Loucy (cell line): ENCODE measurements around the gene PRSS56.

ENCODE experiments used
- H2AFZ ChIP-seq: fragments of 200-600 bp; sonication (generic); 2 replicates; pipeline ENCODE4 v1.6.0; 2016; ENCODE audit warnings: antibody characterized with exemption, mild to moderate bottlenecking, low read length, moderate library complexity
- H3F3A ChIP-seq: fragments of 200-600 bp; 2 replicates; pipeline ENCODE4 v1.6.0; 2016; ENCODE audit warnings: antibody characterized with exemption, low read depth, mild to moderate bottlenecking
- H3K27me3 ChIP-seq: fragments of 200-600 bp; sonication (generic); 2 replicates; pipeline ENCODE4 v1.6.1; 2014; ENCODE audit warnings: low read length, mild to moderate bottlenecking; ENCODE audit not compliant: insufficient read depth, poor library complexity, severe bottlenecking
- H3K36me3 ChIP-seq: fragments of 200-600 bp; sonication (generic); 2 replicates; pipeline ENCODE4 v1.6.1; 2016; ENCODE audit warnings: low read length; ENCODE audit not compliant: insufficient read depth
- H3K4me1 ChIP-seq: fragments of 200-600 bp; sonication (generic); 2 replicates; pipeline ENCODE4 v1.5.1; 2014; ENCODE audit warnings: low read length, mild to moderate bottlenecking; ENCODE audit not compliant: insufficient read depth, poor library complexity, severe bottlenecking
- H3K4me2 ChIP-seq: fragments of 200-600 bp; sonication (generic); 2 replicates; pipeline ENCODE4 v1.6.0; 2014; ENCODE audit warnings: antibody characterized with exemption, low read length, low read depth, mild to moderate bottlenecking; ENCODE audit not compliant: poor library complexity, severe bottlenecking
- H3K4me3 ChIP-seq: fragments of 200-600 bp; sonication (generic); 2 replicates; pipeline ENCODE4 v1.5.1; 2014; ENCODE audit warnings: low read length, mild to moderate bottlenecking, mixed read lengths; ENCODE audit not compliant: poor library complexity, severe bottlenecking
- H3K79me2 ChIP-seq: fragments of 200-600 bp; sonication (generic); 2 replicates; pipeline ENCODE4 v1.6.1; 2014; ENCODE audit warnings: low read length; ENCODE audit not compliant: insufficient read depth
- H3K9ac ChIP-seq: fragments of 200-600 bp; sonication (generic); 2 replicates; pipeline ENCODE4 v1.6.0; 2014; ENCODE audit warnings: mild to moderate bottlenecking, low read depth, low read length, moderate library complexity; ENCODE audit not compliant: poor library complexity, severe bottlenecking
- H3K9me2 ChIP-seq: fragments of 200-600 bp; sonication (generic); replicated peaks from 2 replicates; pipeline ENCODE4 v1.6.1; 2016; ENCODE audit warnings: low read depth, low read length, mixed read lengths
- H3K9me3 ChIP-seq: fragments of 200-600 bp; sonication (generic); 2 replicates; pipeline ENCODE4 v1.6.1; 2014; ENCODE audit warnings: mild to moderate bottlenecking, antibody characterized with exemption, low read length, low read depth; ENCODE audit not compliant: insufficient read depth
- H4K20me1 ChIP-seq: fragments of 200-600 bp; sonication (generic); 2 replicates; pipeline ENCODE4 v1.6.0; 2014; ENCODE audit warnings: antibody characterized with exemption, low read length, mild to moderate bottlenecking; ENCODE audit not compliant: insufficient read depth, poor library complexity, severe bottlenecking
- EZH2phosphoT487 ChIP-seq: fragments of 200-600 bp; IDR thresholded peaks from 2 replicates; pipeline ENCODE4 v1.6.1; 2018; ENCODE audit warnings: antibody characterized with exemption, mild to moderate bottlenecking, moderate library complexity, borderline replicate concordance
- TF ChIP-seq, protein P1 (sequence below): fragments of 200-600 bp; sonication (generic); conservative IDR thresholded peaks from 2 replicates; pipeline ENCODE4 v1.5.1; 2014; ENCODE audit warnings: mild to moderate bottlenecking, antibody characterized with exemption, low read length

Gene PRSS56

DNA sequence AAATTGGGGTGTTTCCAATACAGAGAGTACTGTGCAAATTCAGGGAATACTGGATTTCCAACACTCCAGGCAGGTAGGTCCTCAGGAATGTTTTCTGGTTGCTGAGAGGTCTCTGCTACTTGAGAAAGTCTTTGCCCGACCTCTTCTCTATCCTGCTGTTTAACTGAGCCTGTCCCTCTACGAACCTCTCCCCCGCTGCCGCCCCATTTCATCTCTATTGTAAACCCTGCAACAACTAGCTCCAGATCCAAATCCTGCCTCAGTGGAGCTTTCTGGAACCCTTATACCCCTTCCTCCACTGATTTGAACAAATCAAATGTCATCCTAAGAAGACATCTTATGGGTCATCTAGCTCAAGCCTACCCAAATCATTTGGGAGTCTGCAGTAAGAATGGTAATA is 31.6 kb downstream of the PRSS56 start:
- Histone ChIP-seq H3K4me2 (peak overlapping the region; percentile 95), H4K20me1 (peaks cover 28% of the 10 kb centered on the region), H3K36me3 (peaks cover 5% of the 10 kb centered on the region; the same call in 1 of the 2 replicates), H3K4me3 (peak overlapping the region; percentile 88), H3K9me2 (no peaks in the 10 kb centered on the region), H3K9ac (peak overlapping the region; percentile 93), H3K27me3 (no peaks in the 10 kb centered on the region), H3K9me3 (peaks cover 3% of the 10 kb centered on the region; the same call in 1 of the 2 replicates), H3K4me1 (peaks cover 46% of the 10 kb centered on the region), H2AFZ (no peak overlapping the region), H3F3A (no peaks in the 10 kb centered on the region), H3K79me2 (peaks cover 64% of the 10 kb centered on the region)
- no peak for TF ChIP-seq EZH2phosphoT487
- TF ChIP-seq, protein P1, sequence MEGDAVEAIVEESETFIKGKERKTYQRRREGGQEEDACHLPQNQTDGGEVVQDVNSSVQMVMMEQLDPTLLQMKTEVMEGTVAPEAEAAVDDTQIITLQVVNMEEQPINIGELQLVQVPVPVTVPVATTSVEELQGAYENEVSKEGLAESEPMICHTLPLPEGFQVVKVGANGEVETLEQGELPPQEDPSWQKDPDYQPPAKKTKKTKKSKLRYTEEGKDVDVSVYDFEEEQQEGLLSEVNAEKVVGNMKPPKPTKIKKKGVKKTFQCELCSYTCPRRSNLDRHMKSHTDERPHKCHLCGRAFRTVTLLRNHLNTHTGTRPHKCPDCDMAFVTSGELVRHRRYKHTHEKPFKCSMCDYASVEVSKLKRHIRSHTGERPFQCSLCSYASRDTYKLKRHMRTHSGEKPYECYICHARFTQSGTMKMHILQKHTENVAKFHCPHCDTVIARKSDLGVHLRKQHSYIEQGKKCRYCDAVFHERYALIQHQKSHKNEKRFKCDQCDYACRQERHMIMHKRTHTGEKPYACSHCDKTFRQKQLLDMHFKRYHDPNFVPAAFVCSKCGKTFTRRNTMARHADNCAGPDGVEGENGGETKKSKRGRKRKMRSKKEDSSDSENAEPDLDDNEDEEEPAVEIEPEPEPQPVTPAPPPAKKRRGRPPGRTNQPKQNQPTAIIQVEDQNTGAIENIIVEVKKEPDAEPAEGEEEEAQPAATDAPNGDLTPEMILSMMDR = no peak

DNA sequence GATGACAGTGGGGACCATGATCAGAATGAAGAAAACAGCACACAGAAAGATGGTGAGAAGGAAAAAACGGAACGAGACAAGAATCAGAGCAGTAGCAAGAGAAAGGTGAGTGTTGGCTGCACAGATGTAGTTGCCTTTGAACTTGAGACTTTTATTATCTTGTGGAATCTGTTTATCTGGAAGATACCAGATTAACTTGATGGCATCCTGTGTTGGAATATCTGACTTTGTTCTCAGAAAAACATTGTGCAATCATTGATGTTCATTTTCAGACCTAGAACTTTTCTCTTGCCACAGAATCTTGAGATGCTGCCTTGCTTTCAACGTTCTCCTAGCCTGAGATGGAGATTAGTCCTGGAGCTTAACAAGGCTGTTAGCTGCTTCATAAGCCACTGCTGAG is 36.2 kb downstream of the PRSS56 start:
- H3K27me3 ChIP-seq = no peaks in the 10 kb centered on the region
- H3K4me1 ChIP-seq = peaks cover 41% of the 10 kb centered on the region
- H3K9me3 ChIP-seq = no peaks in the 10 kb centered on the region
- H4K20me1 ChIP-seq = peaks cover 21% of the 10 kb centered on the region
- no peak overlapping the region for H3K4me3 ChIP-seq
- no peaks in the 10 kb centered on the region for H3F3A ChIP-seq
- peaks cover 39% of the 10 kb centered on the region; the same call in 1 of the 2 replicates for H3K36me3 ChIP-seq
- H2AFZ ChIP-seq = no peak overlapping the region
- H3K79me2 ChIP-seq = peaks cover 41% of the 10 kb centered on the region
- no peaks in the 10 kb centered on the region for H3K9me2 ChIP-seq
- no peak overlapping the region for H3K9ac ChIP-seq
- H3K4me2 ChIP-seq = peak overlapping the region; percentile 8
- no peak for TF ChIP-seq EZH2phosphoT487
- TF ChIP-seq, protein P1 = no peak

DNA sequence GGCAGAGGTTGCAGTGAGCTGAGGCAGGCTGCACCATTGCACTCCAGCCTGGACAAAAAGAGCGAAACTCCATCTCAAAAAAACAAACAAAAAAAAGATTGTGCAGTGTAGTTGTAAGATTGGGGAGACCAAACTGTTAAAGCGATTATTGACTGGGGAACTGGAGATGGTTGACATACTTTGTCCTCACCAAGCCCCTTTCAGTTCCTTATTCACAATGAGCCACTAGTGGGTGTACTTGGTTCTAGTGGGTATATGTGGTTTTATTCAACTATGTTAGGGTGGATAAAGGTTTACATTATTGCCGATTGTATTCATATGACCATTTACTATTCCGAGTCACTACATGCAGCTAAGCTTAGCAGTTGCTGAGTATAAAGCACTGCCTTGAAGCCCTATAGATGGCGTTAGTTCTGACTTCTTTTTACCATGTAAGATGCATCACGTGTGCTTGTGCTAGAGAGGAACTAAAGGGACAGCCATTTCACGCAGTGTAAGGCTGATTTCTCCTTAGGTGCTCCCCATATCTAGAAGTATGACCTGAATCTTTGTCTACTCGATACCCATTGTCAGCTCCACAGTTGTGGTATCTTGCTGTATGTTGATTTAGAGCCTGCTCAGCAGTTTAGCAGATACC is 42.4 kb downstream of the PRSS56 start:
- Histone ChIP-seq H3K4me3 (no peak overlapping the region), H3K9me2 (no peaks in the 10 kb centered on the region), H3K9ac (no peak overlapping the region), H3K9me3 (no peaks in the 10 kb centered on the region), H3F3A (no peaks in the 10 kb centered on the region), H3K4me1 (no peaks in the 10 kb centered on the region), H3K79me2 (no peaks in the 10 kb centered on the region), H2AFZ (no peak overlapping the region), H3K4me2 (no peak overlapping the region), H3K27me3 (no peaks in the 10 kb centered on the region), H3K36me3 (peaks cover 62% of the 10 kb centered on the region; the same call in 1 of the 2 replicates), H4K20me1 (no peaks in the 10 kb centered on the region)
- TF ChIP-seq, protein P1 = no peak; the same call in 1 of the 2 replicates
- TF ChIP-seq EZH2phosphoT487 = no peak
